Nephron (organoid): ENCODE data around the gene MSANTD7.

Source experiments
- H3K27ac Mint-ChIP-seq, 3 experiments: 2 replicates each; pipeline ENCODE4 v1.8.0; 2020; ENCODE audit warnings: mixed read lengths in 3 of 3, mild to moderate bottlenecking in 2 of 3, moderate library complexity in 1 of 3
- H3K27me3 Mint-ChIP-seq: 2 replicates; pipeline ENCODE4 v1.8.0; 2021; ENCODE audit warnings: low read depth, mild to moderate bottlenecking, moderate library complexity, mixed read lengths
- H3K36me3 Mint-ChIP-seq: 2 replicates; pipeline ENCODE4 v1.8.0; 2020; ENCODE audit warnings: low read depth, mixed read lengths
- H3K4me1 Mint-ChIP-seq: 2 replicates; pipeline ENCODE4 v1.8.0; 2020; ENCODE audit warnings: mixed read lengths
- H3K4me3 Mint-ChIP-seq, 3 experiments: 2 replicates each; pipeline ENCODE4 v1.8.0; 2020; ENCODE audit warnings: mild to moderate bottlenecking in 3 of 3, mixed read lengths in 3 of 3, moderate library complexity in 2 of 3
- H3K9me3 Mint-ChIP-seq: 2 replicates; pipeline ENCODE4 v1.8.0; 2020; ENCODE audit warnings: mixed read lengths
- TF ChIP-seq, protein P1 (sequence below), 3 experiments: fragments of 200-600 bp; sonication (generic); IDR thresholded peaks; one replicate each; pipeline ENCODE4 v1.5.0; 2021; ENCODE audit warnings: antibody characterized with exemption in 3 of 3; ENCODE audit not compliant: unreplicated experiment in 3 of 3

The MSANTD7 gene

GRCh38 chr10:14837757-14838581, at the start of gene MSANTD7, which contains the start of the genes CDNF and HSPA14:
TSS of gene MSANTD7 (plus strand) at chr10:14838306. CDS start at chr10:14842285, 3,979 bp downstream.
TSS of gene CDNF (minus strand) at chr10:14838037. CDS start at chr10:14837946, 91 bp downstream.
TSS of gene HSPA14 (plus strand) at chr10:14838306. CDS start at chr10:14838403, 97 bp downstream.
- H3K27me3 Mint-ChIP-seq = no peaks in the 10 kb centered on the region
- peaks cover 29% of the 10 kb centered on the region for H3K4me1 Mint-ChIP-seq
- no peaks in the 10 kb centered on the region for H3K9me3 Mint-ChIP-seq
- peak within 1 kb of the TSS; percentile 99 to 100 (median 100) for H3K27ac Mint-ChIP-seq
- H3K36me3 Mint-ChIP-seq = peaks cover 30% of the 10 kb centered on the region
- H3K4me3 Mint-ChIP-seq = peak within 1 kb of the TSS; percentile 90 to 96 (median 92)
- TF ChIP-seq, protein P1, sequence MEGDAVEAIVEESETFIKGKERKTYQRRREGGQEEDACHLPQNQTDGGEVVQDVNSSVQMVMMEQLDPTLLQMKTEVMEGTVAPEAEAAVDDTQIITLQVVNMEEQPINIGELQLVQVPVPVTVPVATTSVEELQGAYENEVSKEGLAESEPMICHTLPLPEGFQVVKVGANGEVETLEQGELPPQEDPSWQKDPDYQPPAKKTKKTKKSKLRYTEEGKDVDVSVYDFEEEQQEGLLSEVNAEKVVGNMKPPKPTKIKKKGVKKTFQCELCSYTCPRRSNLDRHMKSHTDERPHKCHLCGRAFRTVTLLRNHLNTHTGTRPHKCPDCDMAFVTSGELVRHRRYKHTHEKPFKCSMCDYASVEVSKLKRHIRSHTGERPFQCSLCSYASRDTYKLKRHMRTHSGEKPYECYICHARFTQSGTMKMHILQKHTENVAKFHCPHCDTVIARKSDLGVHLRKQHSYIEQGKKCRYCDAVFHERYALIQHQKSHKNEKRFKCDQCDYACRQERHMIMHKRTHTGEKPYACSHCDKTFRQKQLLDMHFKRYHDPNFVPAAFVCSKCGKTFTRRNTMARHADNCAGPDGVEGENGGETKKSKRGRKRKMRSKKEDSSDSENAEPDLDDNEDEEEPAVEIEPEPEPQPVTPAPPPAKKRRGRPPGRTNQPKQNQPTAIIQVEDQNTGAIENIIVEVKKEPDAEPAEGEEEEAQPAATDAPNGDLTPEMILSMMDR (IDR thresholded peaks at IDR 0.05; ENCODE audit: unreplicated experiment in 3 of 3) = peak in 1 of 3 experiments; percentile 13

- no peaks in the 10 kb centered on the region for H3K36me3 Mint-ChIP-seq
- H3K9me3 Mint-ChIP-seq = no peaks in the 10 kb centered on the region
- no peaks in the 10 kb centered on the region for H3K4me1 Mint-ChIP-seq
- peak overlapping the region in 2 of 3 experiments; percentile 9 to 13 for H3K27ac Mint-ChIP-seq
- TF ChIP-seq, protein P1 (IDR thresholded peaks at IDR 0.05; ENCODE audit: unreplicated experiment in 3 of 3) = no peak
- H3K27me3 Mint-ChIP-seq = peaks cover 26% of the 10 kb centered on the region
- H3K4me3 Mint-ChIP-seq = no peak overlapping the region
Measured at GRCh38 chr10:14798636-14799035, 39.5 kb upstream of the MSANTD7 start.

DNA sequence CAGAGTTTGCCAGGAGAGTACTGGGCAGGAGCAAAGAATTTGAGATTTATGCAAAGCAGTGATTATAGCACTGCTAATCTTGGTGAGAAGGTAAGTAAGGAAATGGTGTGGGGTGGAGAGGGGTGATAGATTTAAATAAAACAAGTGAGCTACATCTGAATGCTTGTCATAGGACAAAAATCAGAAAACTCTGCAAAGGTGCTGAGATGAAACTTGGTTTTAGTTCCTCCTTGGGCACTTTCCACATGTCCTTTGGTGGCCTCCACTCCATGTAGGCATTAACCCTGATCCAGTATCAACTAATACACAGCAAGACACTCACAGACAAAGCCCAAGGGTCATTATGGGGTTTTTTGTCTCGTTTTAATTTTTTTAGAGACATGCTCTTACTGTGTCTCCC, 37.7 kb upstream of the MSANTD7 start:
- TF ChIP-seq, protein P1 (IDR thresholded peaks at IDR 0.05; ENCODE audit: unreplicated experiment in 3 of 3) = no peak
- Mint-ChIP-seq H3K4me3 (no peak overlapping the region), H3K9me3 (no peaks in the 10 kb centered on the region), H3K27me3 (peaks cover 26% of the 10 kb centered on the region), H3K36me3 (no peaks in the 10 kb centered on the region), H3K27ac (no peak overlapping the region), H3K4me1 (no peaks in the 10 kb centered on the region)

- Mint-ChIP-seq H3K9me3 (no peaks in the 10 kb centered on the region), H3K27me3 (peaks cover 26% of the 10 kb centered on the region), H3K4me1 (no peaks in the 10 kb centered on the region), H3K36me3 (no peaks in the 10 kb centered on the region), H3K4me3 (no peak overlapping the region), H3K27ac (no peak overlapping the region)
- TF ChIP-seq, protein P1 (IDR thresholded peaks at IDR 0.05; ENCODE audit: unreplicated experiment in 3 of 3) = no peak
Measured at GRCh38 chr10:14801723-14802122, 36.4 kb upstream of the MSANTD7 start.

GRCh38 chr10:14803827-14804226, 34.3 kb upstream of the MSANTD7 start:
- Mint-ChIP-seq H3K36me3 (no peaks in the 10 kb centered on the region), H3K27me3 (peaks cover 20% of the 10 kb centered on the region), H3K4me3 (no peak overlapping the region), H3K4me1 (no peaks in the 10 kb centered on the region), H3K27ac (no peak overlapping the region), H3K9me3 (no peaks in the 10 kb centered on the region)
- TF ChIP-seq, protein P1 (IDR thresholded peaks at IDR 0.05; ENCODE audit: unreplicated experiment in 3 of 3) = no peak
